ENCODE measurements around the gene MED23. TPM values are rescaled to one million over a fixed set of nuclear protein-coding genes. Genes with fewer than 3 reads are reported as not detected.

MED23 gene
- total and polyA plus RNA-seq, 10 of the 15 experiments (the other 5 are each of a cell fraction or from before 2014, with no cell fraction given), result 7.1 to 42.9 (median 19.6) TPM

DNA sequence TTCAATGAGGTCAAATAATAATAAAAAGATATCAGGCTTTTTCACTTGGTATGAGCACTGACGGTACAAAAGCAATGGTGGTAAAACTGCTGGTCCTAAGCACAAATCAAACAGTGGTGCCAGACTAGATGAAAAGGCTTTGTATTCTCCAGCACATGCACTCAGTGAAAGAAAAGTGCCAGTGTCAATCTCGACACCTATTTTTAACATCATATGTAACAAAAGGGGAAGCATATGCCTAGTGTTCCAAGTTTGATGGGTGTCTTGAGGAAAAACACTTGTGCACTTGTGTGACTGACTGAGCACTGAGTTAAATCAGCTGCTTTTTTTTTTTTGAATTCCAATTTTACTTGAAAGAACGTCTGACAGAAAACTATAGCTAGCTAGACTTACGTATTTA lies 27.3 kb downstream of the MED23 start:
- H3K9me3 ChIP-seq (replicated peaks; ENCODE audit: control insufficient read depth, insufficient read depth, low read length), result no peaks in the 10 kb centered on the region
- no peaks in the 10 kb centered on the region for H3K27me3 ChIP-seq (replicated peaks in 1 of 2; ENCODE audit: control insufficient read depth in 2 of 2, insufficient read depth in 2 of 2, low read length in 1 of 2)
- CTCF ChIA-PET, result interaction anchor here (1.0 to 1.8 kb wide), 2 partner anchors 10 to 27 kb away, joined by 3 to 7 read pairs; partner anchors contain the start of gene MED23
- POLR2A ChIA-PET, result no interaction called here
- DNase-seq (ENCODE audit: low read depth, low spot score) (no peak), ATAC-seq (no peak), FAIRE-seq (no peak)
- no peaks in the 10 kb centered on the region for H3K79me2 ChIP-seq (ENCODE audit: control insufficient read depth, insufficient read depth, low read length)
- no peaks in the 10 kb centered on the region for H4K20me1 ChIP-seq (ENCODE audit: control insufficient read depth, insufficient read depth)
- SMC1A ChIA-PET (ENCODE audit: uncharacterized antibody, unreplicated experiment), result interaction anchor here (0.7 to 1.3 kb wide), 2 partner anchors 10 kb away, joined by 4 read pairs; no protein-coding TSS in a partner anchor
- no peak overlapping the region for H3K9ac ChIP-seq (ENCODE audit: control insufficient read depth, insufficient read depth, low read length)
- no peak overlapping the region for H2AFZ ChIP-seq (ENCODE audit: control insufficient read depth, low read depth, low read length)
- 92% methylated on average over 4 of the region's 4 CpGs for WGBS (ENCODE audit: insufficient coverage, insufficient replicate concordance, low lambda C conversion rate, missing lambda C conversion rate)
- BruUV-seq (replicated peaks), result no TSS peak
- intact Hi-C loops (cut with micrococcal nuclease; ENCODE audit: unreplicated experiment), result no loop called here
- no peak overlapping the region for H3K27ac ChIP-seq (ENCODE audit: control insufficient read depth, insufficient read depth)
- no peak overlapping the region for H3K4me2 ChIP-seq (ENCODE audit: control insufficient read depth, insufficient read depth)
- RAD21 ChIA-PET (ENCODE audit: unreplicated experiment), result no interaction called here
- no peaks in the 10 kb centered on the region for H3K4me1 ChIP-seq (ENCODE audit: control insufficient read depth, insufficient read depth, low read length)
- no peak overlapping the region for H3K4me3 ChIP-seq
- in situ Hi-C loops (cut with MboI), result no loop called here
- H3K36me3 ChIP-seq (ENCODE audit: control insufficient read depth in 2 of 2, insufficient read depth in 2 of 2, low read length in 1 of 2), result peaks cover 0 to 17% of the 10 kb centered on the region in 2 experiments; a peak in 2 of 4 replicates
- TF ChIP-seq SUZ12 (IDR thresholded peaks at IDR 0.05; ENCODE audit: unreplicated experiment), result no peak
- TF ChIP-seq NFIC (IDR thresholded peaks at IDR 0.05; ENCODE audit: low read depth, low read length), result no peak
- TF ChIP-seq KAT2A (conservative IDR thresholded peaks at IDR 0.05; ENCODE audit: control insufficient read depth, low read depth, low read length), result no peak
- no peak for TF ChIP-seq CREB1 (IDR thresholded peaks at IDR 0.05; ENCODE audit: low read depth)
- no peak for TF ChIP-seq ZBED1 (IDR thresholded peaks at IDR 0.05; ENCODE audit: borderline replicate concordance)
- TF ChIP-seq, protein P1, sequence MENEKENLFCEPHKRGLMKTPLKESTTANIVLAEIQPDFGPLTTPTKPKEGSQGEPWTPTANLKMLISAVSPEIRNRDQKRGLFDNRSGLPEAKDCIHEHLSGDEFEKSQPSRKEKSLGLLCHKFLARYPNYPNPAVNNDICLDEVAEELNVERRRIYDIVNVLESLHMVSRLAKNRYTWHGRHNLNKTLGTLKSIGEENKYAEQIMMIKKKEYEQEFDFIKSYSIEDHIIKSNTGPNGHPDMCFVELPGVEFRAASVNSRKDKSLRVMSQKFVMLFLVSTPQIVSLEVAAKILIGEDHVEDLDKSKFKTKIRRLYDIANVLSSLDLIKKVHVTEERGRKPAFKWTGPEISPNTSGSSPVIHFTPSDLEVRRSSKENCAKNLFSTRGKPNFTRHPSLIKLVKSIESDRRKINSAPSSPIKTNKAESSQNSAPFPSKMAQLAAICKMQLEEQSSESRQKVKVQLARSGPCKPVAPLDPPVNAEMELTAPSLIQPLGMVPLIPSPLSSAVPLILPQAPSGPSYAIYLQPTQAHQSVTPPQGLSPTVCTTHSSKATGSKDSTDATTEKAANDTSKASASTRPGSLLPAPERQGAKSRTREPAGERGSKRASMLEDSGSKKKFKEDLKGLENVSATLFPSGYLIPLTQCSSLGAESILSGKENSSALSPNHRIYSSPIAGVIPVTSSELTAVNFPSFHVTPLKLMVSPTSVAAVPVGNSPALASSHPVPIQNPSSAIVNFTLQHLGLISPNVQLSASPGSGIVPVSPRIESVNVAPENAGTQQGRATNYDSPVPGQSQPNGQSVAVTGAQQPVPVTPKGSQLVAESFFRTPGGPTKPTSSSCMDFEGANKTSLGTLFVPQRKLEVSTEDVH (IDR thresholded peaks at IDR 0.05; ENCODE audit: low read depth, partially characterized antibody), result no peak
- TF ChIP-seq, protein P2, sequence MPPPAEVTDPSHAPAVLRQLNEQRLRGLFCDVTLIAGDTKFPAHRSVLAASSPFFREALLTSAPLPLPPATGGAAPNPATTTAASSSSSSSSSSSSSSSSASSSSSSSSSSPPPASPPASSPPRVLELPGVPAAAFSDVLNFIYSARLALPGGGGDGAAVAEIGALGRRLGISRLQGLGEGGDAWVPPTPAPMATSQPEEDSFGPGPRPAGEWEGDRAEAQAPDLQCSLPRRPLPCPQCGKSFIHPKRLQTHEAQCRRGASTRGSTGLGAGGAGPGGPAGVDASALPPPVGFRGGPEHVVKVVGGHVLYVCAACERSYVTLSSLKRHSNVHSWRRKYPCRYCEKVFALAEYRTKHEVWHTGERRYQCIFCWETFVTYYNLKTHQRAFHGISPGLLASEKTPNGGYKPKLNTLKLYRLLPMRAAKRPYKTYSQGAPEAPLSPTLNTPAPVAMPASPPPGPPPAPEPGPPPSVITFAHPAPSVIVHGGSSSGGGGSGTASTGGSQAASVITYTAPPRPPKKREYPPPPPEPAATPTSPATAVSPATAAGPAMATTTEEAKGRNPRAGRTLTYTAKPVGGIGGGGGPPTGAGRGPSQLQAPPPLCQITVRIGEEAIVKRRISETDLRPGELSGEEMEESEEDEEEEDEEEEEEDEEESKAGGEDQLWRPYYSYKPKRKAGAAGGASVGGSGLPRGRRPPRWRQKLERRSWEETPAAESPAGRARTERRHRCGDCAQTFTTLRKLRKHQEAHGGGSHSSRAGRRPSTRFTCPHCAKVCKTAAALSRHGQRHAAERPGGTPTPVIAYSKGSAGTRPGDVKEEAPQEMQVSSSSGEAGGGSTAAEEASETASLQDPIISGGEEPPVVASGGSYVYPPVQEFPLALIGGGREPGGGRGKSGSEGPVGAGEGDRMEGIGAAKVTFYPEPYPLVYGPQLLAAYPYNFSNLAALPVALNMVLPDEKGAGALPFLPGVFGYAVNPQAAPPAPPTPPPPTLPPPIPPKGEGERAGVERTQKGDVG (CRISPR knock-in tag; IDR thresholded peaks at IDR 0.05), result no peak
- no peak for TF ChIP-seq TCF7 (IDR thresholded peaks at IDR 0.05; ENCODE audit: borderline replicate concordance)
- TF ChIP-seq, protein P3, sequence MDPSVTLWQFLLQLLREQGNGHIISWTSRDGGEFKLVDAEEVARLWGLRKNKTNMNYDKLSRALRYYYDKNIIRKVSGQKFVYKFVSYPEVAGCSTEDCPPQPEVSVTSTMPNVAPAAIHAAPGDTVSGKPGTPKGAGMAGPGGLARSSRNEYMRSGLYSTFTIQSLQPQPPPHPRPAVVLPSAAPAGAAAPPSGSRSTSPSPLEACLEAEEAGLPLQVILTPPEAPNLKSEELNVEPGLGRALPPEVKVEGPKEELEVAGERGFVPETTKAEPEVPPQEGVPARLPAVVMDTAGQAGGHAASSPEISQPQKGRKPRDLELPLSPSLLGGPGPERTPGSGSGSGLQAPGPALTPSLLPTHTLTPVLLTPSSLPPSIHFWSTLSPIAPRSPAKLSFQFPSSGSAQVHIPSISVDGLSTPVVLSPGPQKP (IDR thresholded peaks at IDR 0.05; ENCODE audit: low read depth, low read length), result no peak
- TF ChIP-seq, protein P4, sequence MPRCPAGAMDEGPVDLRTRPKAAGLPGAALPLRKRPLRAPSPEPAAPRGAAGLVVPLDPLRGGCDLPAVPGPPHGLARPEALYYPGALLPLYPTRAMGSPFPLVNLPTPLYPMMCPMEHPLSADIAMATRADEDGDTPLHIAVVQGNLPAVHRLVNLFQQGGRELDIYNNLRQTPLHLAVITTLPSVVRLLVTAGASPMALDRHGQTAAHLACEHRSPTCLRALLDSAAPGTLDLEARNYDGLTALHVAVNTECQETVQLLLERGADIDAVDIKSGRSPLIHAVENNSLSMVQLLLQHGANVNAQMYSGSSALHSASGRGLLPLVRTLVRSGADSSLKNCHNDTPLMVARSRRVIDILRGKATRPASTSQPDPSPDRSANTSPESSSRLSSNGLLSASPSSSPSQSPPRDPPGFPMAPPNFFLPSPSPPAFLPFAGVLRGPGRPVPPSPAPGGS (IDR thresholded peaks at IDR 0.05; ENCODE audit: borderline replicate concordance, insufficient read depth, low read depth, low read length, poor library complexity, severe bottlenecking), result no peak
- TF ChIP-seq MYB (IDR thresholded peaks at IDR 0.05; ENCODE audit: borderline replicate concordance, low read depth, low read length), result no peak
- TF ChIP-seq, protein P5, sequence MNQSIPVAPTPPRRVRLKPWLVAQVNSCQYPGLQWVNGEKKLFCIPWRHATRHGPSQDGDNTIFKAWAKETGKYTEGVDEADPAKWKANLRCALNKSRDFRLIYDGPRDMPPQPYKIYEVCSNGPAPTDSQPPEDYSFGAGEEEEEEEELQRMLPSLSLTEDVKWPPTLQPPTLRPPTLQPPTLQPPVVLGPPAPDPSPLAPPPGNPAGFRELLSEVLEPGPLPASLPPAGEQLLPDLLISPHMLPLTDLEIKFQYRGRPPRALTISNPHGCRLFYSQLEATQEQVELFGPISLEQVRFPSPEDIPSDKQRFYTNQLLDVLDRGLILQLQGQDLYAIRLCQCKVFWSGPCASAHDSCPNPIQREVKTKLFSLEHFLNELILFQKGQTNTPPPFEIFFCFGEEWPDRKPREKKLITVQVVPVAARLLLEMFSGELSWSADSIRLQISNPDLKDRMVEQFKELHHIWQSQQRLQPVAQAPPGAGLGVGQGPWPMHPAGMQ (IDR thresholded peaks at IDR 0.05; ENCODE audit: borderline replicate concordance), result no peak
- TF ChIP-seq EP300 (IDR thresholded peaks at IDR 0.05; ENCODE audit: borderline replicate concordance in 1 of 2, control insufficient read depth in 1 of 2, low read depth in 2 of 2, low read length in 2 of 2), result no peak

Data from GM12878 (cell line).